ENCODE measurements around the gene SMARCD2.

SMARCD2 gene

GRCh38 chr17:63848834-63849689 is 6.6 kb upstream of the SMARCD2 start:
- peak; percentile 89 for DNase-seq

- no peak for DNase-seq
Observed at GRCh38 chr17:63847525-63848249, 5.2 kb upstream of the SMARCD2 start.

GRCh38 chr17:63845509-63845908 is 3.0 kb upstream of the SMARCD2 start:
- DNase-seq: no peak

- DNase-seq: peak; percentile 24
Observed at GRCh38 chr17:63843910-63844677, 1.6 kb upstream of the SMARCD2 start.

- DNase-seq: peak; percentile 76
Observed at GRCh38 chr17:63843387-63843888, 953 bp upstream of the SMARCD2 start.

- no peak for DNase-seq
Observed at GRCh38 chr17:63842173-63842539, 329 bp downstream of the SMARCD2 start.

GRCh38 chr17:63841350-63842172 is 924 bp downstream of the SMARCD2 start:
- peak; percentile 44 for DNase-seq

GRCh38 chr17:63840591-63841349 is 1.7 kb downstream of the SMARCD2 start:
- DNase-seq: no peak

GRCh38 chr17:63838631-63839171 is 3.8 kb downstream of the SMARCD2 start:
- DNase-seq: no peak

- no peak for DNase-seq
Observed at GRCh38 chr17:63837962-63838600, 4.4 kb downstream of the SMARCD2 start.

GRCh38 chr17:63837480-63837879 is 5.0 kb downstream of the SMARCD2 start:
- no peak for DNase-seq

GRCh38 chr17:63836811-63837210 is 5.7 kb downstream of the SMARCD2 start:
- DNase-seq: no peak

- no peak for DNase-seq
Observed at GRCh38 chr17:63835167-63835720, 7.2 kb downstream of the SMARCD2 start.

GRCh38 chr17:63834431-63835166 is 7.9 kb downstream of the SMARCD2 start:
- DNase-seq: peak; percentile 89

GRCh38 chr17:63833741-63834373 is 8.6 kb downstream of the SMARCD2 start:
- DNase-seq: no peak

GRCh38 chr17:63833026-63833740 is 9.3 kb downstream of the SMARCD2 start:
- DNase-seq: no peak

- DNase-seq: no peak
Observed at GRCh38 chr17:63832455-63832854, 10.0 kb downstream of the SMARCD2 start.

- no peak for DNase-seq
Observed at GRCh38 chr17:63832014-63832413, 10.5 kb downstream of the SMARCD2 start.
